K562 (cell line): Measurements from ENCODE around the gene SCAMP3. TPM values are rescaled to one million over a fixed set of nuclear protein-coding genes. Genes with fewer than 3 reads are reported as not detected.

Experiments
- AFF1 ChIP-seq, 2 experiments: fragments of 450-650 bp; IDR thresholded peaks; 2 replicates each; pipeline ENCODE4 v1.6.1; 2018; ENCODE audit warnings: mild to moderate bottlenecking in 2 of 2, low read depth in 1 of 2; ENCODE audit not compliant: partially characterized antibody in 2 of 2
- CHD2 ChIP-seq: IDR thresholded peaks from 2 replicates; pipeline ENCODE4 v1.6.1; 2011; ENCODE audit warnings: low read depth, low read length
- HES1 ChIP-seq: fragments of 450-650 bp; IDR thresholded peaks from 2 replicates; pipeline ENCODE4 v1.6.1; 2016; ENCODE audit warnings: low read depth, mild to moderate bottlenecking, moderate library complexity
- ID3 ChIP-seq, 2 experiments: fragments of 250-450 bp in 1 of 2; fragments of 450-650 bp in 1 of 2; sonication (Bioruptor Pico) in 1 of 2; IDR thresholded peaks; 2 replicates each; pipeline versions ENCODE4 v1.6.1 to v1.8.0; 2016 to 2021; ENCODE audit warnings: mild to moderate bottlenecking in 2 of 2, moderate library complexity in 2 of 2, missing compliant biosample characterization in 1 of 2, missing genetic modification characterization in 1 of 2
- KAT7 ChIP-seq: sonication (generic); formaldehyde crosslinking; IDR thresholded peaks from 2 replicates; pipeline ENCODE4 v1.8.0; 2022; ENCODE audit warnings: missing genetic modification reagents, mild to moderate bottlenecking, borderline replicate concordance
- LEF1 ChIP-seq: fragments of 450-650 bp; IDR thresholded peaks from 2 replicates; pipeline ENCODE4 v1.6.1; 2016; ENCODE audit warnings: mild to moderate bottlenecking
- NEUROD1 ChIP-seq: fragments of 150-350 bp; IDR thresholded peaks from 2 replicates; pipeline ENCODE4 v1.6.1; 2014; ENCODE audit warnings: borderline replicate concordance, low read length, low read depth; ENCODE audit not compliant: partially characterized antibody
- SUPT5H ChIP-seq: fragments of 450-650 bp; IDR thresholded peaks from 2 replicates; pipeline ENCODE4 v1.6.1; 2016
- XRCC5 ChIP-seq: fragments of 200-400 bp; formaldehyde crosslinking; IDR thresholded peaks from 2 replicates; pipeline ENCODE4 v1.6.1; 2017; ENCODE audit warnings: low read depth, mild to moderate bottlenecking, low read length
- ZNF408 ChIP-seq: fragments of 250-450 bp; sonication (Bioruptor Pico); IDR thresholded peaks from 2 replicates; pipeline ENCODE4 v1.4.0; 2020; ENCODE audit warnings: low read depth, mild to moderate bottlenecking, moderate library complexity
- ZNF436 ChIP-seq: fragments of 250-450, 450-650 bp; sonication (Bioruptor Pico); formaldehyde crosslinking; IDR thresholded peaks from 2 replicates; pipeline ENCODE4 v1.7.0; 2020; ENCODE audit warnings: mild to moderate bottlenecking
- ZNF639 ChIP-seq, 2 experiments: fragments of 200-800 bp in 1 of 2; sonication (Bioruptor generic) in 1 of 2; sonication (generic) in 1 of 2; formaldehyde crosslinking in 1 of 2; IDR thresholded peaks in 1 of 2; conservative IDR thresholded peaks in 1 of 2; 2 replicates each; pipeline versions ENCODE4 v1.5.0 to v1.6.1; 2016 to 2020; ENCODE audit warnings: missing compliant biosample characterization in 1 of 2, missing genetic modification characterization in 1 of 2, missing genetic modification reagents in 1 of 2
- polyA plus RNA-seq, 8 experiments: library from polyadenylated mRNA; depleted of rRNA in 4 of 8; stranded (reverse) in 5 of 8; unstranded in 3 of 8; fragments of >200 nt; fragmentation: Nextera tagmentation in 2 of 8; fragmentation: Illumina TruSeq in 1 of 8; extraction: Ambion mirVana in 2 of 8; extraction: Trizol in 1 of 8; gene quantifications; 2 replicates each; pipeline versions ENCODE4 v1.2.1 to v1.2.3, GENCODE V29; 2011 to 2014; ENCODE audit warnings: inconsistent platforms in 1 of 8, missing spikeins in 1 of 8
- total RNA-seq, 7 experiments: library from RNA; depleted of rRNA in 6 of 7; stranded (reverse); fragments of >200 nt in 6 of 7; fragmentation: Illumina TruSeq in 2 of 7; extraction: Trizol in 2 of 7; gene quantifications; 2 replicates each; pipeline versions ENCODE4 v1.2.1 to v1.2.3, GENCODE V29; 2011 to 2021; ENCODE audit warnings: low replicate concordance in 1 of 7
- TF ChIP-seq, protein P1 (sequence below), 2 experiments: IDR thresholded peaks; 2 replicates each; pipeline ENCODE4 v1.6.1; 2011; ENCODE audit warnings: borderline replicate concordance in 1 of 2, control low read depth in 1 of 2, low read depth in 1 of 2, low read length in 1 of 2, mild to moderate bottlenecking in 1 of 2, mixed read lengths in 1 of 2, moderate library complexity in 1 of 2; ENCODE audit not compliant: insufficient read depth in 1 of 2, insufficient read length in 1 of 2, poor library complexity in 1 of 2, severe bottlenecking in 1 of 2; ENCODE audit errors: extremely low read depth in 1 of 2
- TF ChIP-seq, protein P2 (sequence below): fragments of 250-450 bp; sonication (Bioruptor Pico); IDR thresholded peaks from 2 replicates; pipeline ENCODE4 v1.9.0; 2021; ENCODE audit warnings: mild to moderate bottlenecking, inconsistent platforms

SCAMP3 gene
- total and polyA plus RNA-seq, 9 of the 15 experiments (the other 6 are each of a cell fraction or from before 2014, with no cell fraction given) = 14.2 to 131 (median 86.1) TPM

DNA sequence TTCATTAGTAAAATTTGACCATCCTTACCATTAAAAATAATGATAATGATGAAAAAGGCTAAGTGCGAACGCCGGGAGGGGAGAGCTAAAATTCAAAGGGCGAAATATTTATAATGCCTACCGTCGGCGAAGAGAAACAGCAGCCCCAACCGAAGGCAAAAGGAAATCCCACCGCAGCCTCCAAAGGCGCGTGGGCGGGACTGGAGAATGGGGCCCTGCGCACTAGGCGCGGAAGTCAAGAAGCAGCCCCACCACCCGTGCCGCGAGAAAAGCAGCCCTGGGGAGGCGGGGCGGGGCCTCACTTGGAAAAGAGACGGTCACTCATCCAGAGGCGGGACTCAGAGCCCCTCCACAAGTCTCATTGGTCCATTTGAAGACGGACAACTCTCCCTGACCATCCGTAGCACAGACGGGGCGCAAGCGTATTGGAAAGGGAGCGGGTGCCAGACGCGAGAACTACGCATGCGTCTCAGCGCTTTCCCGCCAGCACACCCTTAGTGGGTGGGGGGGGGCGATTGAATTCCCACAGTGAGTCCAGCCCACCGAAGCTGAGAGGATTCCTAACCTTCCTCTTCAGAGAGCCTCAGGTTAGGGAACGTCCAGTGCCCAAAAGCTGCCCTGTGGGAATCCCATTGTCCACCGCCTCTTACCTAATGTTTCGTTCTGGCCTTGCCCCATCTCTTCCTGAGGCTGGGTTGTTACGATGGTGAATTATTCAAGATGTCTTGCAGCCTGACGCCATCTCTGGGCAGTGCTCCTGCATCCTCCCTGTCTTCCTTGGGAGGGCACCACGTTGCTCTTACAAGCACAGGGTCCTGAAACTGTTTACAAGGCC, 34.7 kb downstream of the SCAMP3 start (continued):
- TF ChIP-seq, protein P1, sequence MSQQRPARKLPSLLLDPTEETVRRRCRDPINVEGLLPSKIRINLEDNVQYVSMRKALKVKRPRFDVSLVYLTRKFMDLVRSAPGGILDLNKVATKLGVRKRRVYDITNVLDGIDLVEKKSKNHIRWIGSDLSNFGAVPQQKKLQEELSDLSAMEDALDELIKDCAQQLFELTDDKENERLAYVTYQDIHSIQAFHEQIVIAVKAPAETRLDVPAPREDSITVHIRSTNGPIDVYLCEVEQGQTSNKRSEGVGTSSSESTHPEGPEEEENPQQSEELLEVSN (IDR thresholded peaks at IDR 0.05; ENCODE audit: borderline replicate concordance in 1 of 2, extremely low read depth in 1 of 2, insufficient read depth in 1 of 2, insufficient read length in 1 of 2, low read depth in 1 of 2, low read length in 1 of 2, poor library complexity in 1 of 2, severe bottlenecking in 1 of 2) = peak; percentile 93
- TF ChIP-seq LEF1 (peak; percentile 56; the same call in 1 of the 2 replicates), SUPT5H (peak; percentile 78), HES1 (peak; percentile 36; the same call in 1 of the 2 replicates), CHD2 (peak; percentile 83), ZNF408 (CRISPR knock-in tag) (no peak), AFF1 (IDR thresholded peaks at IDR 0.05; ENCODE audit: low read depth in 1 of 2, partially characterized antibody in 2 of 2) (no peak), ZNF436 (0 out of 2 replicates have a peak, but pooled peaks have one; percentile 33), XRCC5 (no peak), ZNF639 (CRISPR knock-in tag; conservative IDR thresholded peaks at IDR 0.05 in 1 of 2, IDR thresholded peaks at IDR 0.05 in 1 of 2) (peak in 1 of 2 experiments; percentile 51; a peak in 1 of 4 replicates), NEUROD1 (peak; percentile 72), ID3 (CRISPR knock-in tag; IDR thresholded peaks at IDR 0.05) (no peak), ID3 (tag; IDR thresholded peaks at IDR 0.05) (no peak), KAT7 (CRISPR knock-in tag) (no peak)
- TF ChIP-seq, protein P2, sequence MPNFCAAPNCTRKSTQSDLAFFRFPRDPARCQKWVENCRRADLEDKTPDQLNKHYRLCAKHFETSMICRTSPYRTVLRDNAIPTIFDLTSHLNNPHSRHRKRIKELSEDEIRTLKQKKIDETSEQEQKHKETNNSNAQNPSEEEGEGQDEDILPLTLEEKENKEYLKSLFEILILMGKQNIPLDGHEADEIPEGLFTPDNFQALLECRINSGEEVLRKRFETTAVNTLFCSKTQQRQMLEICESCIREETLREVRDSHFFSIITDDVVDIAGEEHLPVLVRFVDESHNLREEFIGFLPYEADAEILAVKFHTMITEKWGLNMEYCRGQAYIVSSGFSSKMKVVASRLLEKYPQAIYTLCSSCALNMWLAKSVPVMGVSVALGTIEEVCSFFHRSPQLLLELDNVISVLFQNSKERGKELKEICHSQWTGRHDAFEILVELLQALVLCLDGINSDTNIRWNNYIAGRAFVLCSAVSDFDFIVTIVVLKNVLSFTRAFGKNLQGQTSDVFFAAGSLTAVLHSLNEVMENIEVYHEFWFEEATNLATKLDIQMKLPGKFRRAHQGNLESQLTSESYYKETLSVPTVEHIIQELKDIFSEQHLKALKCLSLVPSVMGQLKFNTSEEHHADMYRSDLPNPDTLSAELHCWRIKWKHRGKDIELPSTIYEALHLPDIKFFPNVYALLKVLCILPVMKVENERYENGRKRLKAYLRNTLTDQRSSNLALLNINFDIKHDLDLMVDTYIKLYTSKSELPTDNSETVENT (CRISPR knock-in tag) = 0 out of 2 replicates have a peak, but pooled peaks have one; percentile 56
